ENCODE results near the gene C3orf70. TPM values are rescaled to one million over a fixed set of nuclear protein-coding genes. Genes with fewer than 3 reads are reported as not detected.

The C3orf70 gene
- total RNA-seq, 2 donors from 2014 or later: 2.6 to 3.4 TPM

DNA sequence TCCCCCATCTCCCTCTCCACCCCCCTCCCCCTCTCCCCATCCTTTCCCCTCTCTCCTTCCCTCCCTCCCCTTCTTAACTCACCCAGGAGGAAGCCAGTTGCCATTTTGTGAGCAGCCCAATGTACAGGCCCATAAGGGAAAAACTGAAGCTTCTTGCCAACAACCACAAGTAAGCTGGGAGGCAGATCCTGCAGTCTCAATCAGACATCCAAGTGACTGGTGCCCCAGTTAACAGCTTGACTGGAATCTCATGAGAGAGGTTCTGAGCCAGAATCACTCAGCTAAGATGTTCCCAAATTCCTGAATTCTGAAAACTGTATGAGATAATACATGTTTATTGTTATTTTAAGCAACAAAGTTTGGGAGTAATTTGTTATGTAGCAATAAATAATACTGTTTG is 90.7 kb downstream of the C3orf70 start:
- no peak overlapping the region for H3K27ac ChIP-seq
- TF ChIP-seq, protein P1, sequence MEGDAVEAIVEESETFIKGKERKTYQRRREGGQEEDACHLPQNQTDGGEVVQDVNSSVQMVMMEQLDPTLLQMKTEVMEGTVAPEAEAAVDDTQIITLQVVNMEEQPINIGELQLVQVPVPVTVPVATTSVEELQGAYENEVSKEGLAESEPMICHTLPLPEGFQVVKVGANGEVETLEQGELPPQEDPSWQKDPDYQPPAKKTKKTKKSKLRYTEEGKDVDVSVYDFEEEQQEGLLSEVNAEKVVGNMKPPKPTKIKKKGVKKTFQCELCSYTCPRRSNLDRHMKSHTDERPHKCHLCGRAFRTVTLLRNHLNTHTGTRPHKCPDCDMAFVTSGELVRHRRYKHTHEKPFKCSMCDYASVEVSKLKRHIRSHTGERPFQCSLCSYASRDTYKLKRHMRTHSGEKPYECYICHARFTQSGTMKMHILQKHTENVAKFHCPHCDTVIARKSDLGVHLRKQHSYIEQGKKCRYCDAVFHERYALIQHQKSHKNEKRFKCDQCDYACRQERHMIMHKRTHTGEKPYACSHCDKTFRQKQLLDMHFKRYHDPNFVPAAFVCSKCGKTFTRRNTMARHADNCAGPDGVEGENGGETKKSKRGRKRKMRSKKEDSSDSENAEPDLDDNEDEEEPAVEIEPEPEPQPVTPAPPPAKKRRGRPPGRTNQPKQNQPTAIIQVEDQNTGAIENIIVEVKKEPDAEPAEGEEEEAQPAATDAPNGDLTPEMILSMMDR (IDR thresholded peaks at IDR 0.05): no peak
- H3K4me3 ChIP-seq: no peak overlapping the region
- H3K9me3 ChIP-seq: peaks cover 0 to 12% of the 10 kb centered on the region in 2 donors
- H3K4me1 ChIP-seq: no peaks in the 10 kb centered on the region
- no peaks in the 10 kb centered on the region for H3K27me3 ChIP-seq
- H3K36me3 ChIP-seq: no peaks in the 10 kb centered on the region
- no peak for DNase-seq (ENCODE audit: low spot score)

DNA sequence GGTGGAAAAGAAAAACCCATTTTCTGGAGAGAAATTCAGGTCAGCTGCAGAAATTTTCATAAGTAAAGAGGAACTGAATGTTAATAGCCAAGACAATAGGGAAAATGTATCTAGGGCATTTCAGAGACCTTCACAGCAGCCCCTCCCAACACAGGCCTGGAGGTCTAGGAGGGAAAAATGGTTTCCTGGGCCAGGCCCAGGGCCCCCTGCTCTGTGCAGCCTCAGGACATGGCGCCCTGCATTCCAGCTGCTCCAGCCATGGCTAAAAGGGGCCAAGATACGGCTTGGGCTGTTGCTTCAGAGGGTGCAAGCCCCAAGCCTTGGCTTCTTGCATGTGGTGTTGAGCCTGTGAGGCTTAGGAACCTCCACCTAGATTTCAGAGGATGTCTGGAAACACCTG is 92.2 kb downstream of the C3orf70 start:
- Histone ChIP-seq H3K27ac (no peak overlapping the region), H3K9me3 (peaks cover 0 to 21% of the 10 kb centered on the region in 2 donors), H3K27me3 (no peaks in the 10 kb centered on the region), H3K4me3 (no peak overlapping the region), H3K36me3 (no peaks in the 10 kb centered on the region), H3K4me1 (no peaks in the 10 kb centered on the region)
- TF ChIP-seq, protein P1 (IDR thresholded peaks at IDR 0.05): no peak
- DNase-seq (ENCODE audit: low spot score): no peak

DNA sequence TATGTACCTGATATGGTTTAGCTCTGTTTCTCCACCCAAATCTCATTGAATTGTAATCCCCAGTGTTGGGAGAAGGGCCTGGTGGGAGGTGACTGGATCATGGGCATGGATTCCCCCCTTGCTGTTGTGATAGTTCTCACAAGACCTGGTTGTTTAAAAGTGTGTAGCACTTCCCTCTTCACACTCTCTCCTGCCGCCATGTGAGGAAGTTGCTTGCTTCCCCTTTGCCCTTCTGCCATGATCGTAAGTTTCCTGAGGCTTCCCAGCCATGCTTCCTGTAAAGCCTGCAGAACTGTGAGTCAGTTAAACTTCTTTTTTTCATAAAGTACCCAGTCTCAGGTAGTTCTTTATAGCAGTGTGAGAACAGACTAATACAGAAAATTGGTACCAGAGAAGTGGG is 93.1 kb downstream of the C3orf70 start:
- H3K9me3 ChIP-seq: peaks cover 0 to 21% of the 10 kb centered on the region in 2 donors
- DNase-seq (ENCODE audit: low spot score): no peak

DNA sequence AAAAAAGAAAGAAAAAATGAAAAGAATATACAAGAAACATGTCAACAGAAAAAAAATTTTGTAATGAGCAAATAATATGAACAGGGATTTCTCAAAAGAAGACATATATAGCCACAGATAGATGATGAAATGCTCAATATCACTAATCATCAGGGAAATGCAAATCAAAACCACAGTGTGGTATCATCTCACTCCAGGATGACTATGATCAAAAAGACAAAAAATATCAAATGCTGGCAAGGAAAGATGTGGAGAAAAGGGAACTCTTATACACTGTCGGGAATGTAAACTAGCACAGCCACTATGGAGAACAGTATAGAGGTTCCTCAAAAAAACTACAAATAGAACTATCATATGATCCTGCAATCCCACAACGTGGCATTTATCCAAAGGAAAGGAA is 94.1 kb downstream of the C3orf70 start:
- no peaks in the 10 kb centered on the region for H3K27me3 ChIP-seq
- no peaks in the 10 kb centered on the region for H3K4me1 ChIP-seq
- TF ChIP-seq, protein P1 (IDR thresholded peaks at IDR 0.05): no peak
- H3K27ac ChIP-seq: no peak overlapping the region
- DNase-seq (ENCODE audit: low spot score): no peak
- no peaks in the 10 kb centered on the region for H3K36me3 ChIP-seq
- H3K4me3 ChIP-seq: no peak overlapping the region
- peaks cover 0 to 21% of the 10 kb centered on the region in 2 donors for H3K9me3 ChIP-seq

More for the DNA sequence above, 93.1 kb downstream of the C3orf70 start:
- no peak overlapping the region for H3K4me3 ChIP-seq
- no peaks in the 10 kb centered on the region for H3K36me3 ChIP-seq
- no peak overlapping the region for H3K27ac ChIP-seq
- no peaks in the 10 kb centered on the region for H3K27me3 ChIP-seq
- TF ChIP-seq, protein P1 (IDR thresholded peaks at IDR 0.05): no peak
- H3K4me1 ChIP-seq: no peaks in the 10 kb centered on the region

DNA sequence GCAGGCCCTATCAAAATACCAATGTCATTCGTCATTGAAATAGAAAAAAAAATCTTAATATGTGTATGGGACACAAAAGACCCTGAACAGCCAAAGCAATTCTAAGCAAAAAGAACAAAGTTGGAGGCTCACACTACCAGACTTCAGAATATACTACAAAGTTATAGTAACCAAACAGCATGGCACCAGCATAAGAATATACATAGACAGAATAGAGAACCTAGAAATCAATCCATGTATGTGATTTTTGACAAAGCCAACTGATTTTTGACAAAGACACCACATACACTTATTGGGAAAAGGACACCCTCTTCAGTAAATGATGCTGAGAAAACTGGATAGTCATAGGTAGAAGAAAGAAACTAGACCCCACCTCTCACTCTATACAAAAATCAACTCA is 95.0 kb downstream of the C3orf70 start:
- Histone ChIP-seq H3K27me3 (no peaks in the 10 kb centered on the region), H3K36me3 (peaks cover 7% of the 10 kb centered on the region), H3K9me3 (peaks cover 0 to 21% of the 10 kb centered on the region in 2 donors), H3K4me3 (no peak overlapping the region), H3K4me1 (no peaks in the 10 kb centered on the region), H3K27ac (no peak overlapping the region)
- DNase-seq (ENCODE audit: low spot score): no peak
- TF ChIP-seq, protein P1 (IDR thresholded peaks at IDR 0.05): no peak

DNA sequence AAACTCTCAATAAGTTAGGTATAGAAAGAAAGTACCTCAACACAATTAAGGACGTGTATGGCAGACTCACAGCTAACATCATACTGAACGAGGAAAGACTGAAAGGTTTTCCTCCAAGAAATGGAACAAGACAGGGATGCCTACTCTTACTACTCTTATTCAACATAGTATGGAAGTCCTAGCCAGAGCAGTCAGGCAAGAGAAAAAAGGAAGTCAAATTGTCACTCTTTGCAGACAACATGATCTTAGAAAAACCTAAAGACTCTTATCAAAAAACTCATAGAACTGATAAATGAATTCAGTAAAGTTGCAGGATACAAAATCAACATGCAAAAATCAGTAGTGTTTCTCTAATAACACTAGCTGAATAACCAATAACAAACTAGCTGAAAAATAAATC is 96.0 kb downstream of the C3orf70 start:
- TF ChIP-seq, protein P1 (IDR thresholded peaks at IDR 0.05): no peak
- Histone ChIP-seq H3K27me3 (no peaks in the 10 kb centered on the region), H3K4me1 (no peaks in the 10 kb centered on the region), H3K9me3 (peaks cover 0 to 21% of the 10 kb centered on the region in 2 donors), H3K27ac (no peak overlapping the region), H3K36me3 (peaks cover 16% of the 10 kb centered on the region), H3K4me3 (no peak overlapping the region)
- no peak for DNase-seq (ENCODE audit: low spot score)

All from right atrium auricular region (tissue), 2 donors.